Fibroblast of skin of left biceps (primary cell): ENCODE data around the gene MYO7A.

Source experiments
- DNase-seq, 2 experiments: peaks; one replicate each; pipeline ENCODE4 v3.0.0-alpha.2; 2013; ENCODE audit warnings: low read depth in 2 of 2

Gene MYO7A

GRCh38 chr11:77146261-77147035 lies 18.4 kb downstream of the MYO7A start:
- DNase-seq = no peak

GRCh38 chr11:77147036-77147315 lies 18.9 kb downstream of the MYO7A start:
- DNase-seq = no peak

DNA sequence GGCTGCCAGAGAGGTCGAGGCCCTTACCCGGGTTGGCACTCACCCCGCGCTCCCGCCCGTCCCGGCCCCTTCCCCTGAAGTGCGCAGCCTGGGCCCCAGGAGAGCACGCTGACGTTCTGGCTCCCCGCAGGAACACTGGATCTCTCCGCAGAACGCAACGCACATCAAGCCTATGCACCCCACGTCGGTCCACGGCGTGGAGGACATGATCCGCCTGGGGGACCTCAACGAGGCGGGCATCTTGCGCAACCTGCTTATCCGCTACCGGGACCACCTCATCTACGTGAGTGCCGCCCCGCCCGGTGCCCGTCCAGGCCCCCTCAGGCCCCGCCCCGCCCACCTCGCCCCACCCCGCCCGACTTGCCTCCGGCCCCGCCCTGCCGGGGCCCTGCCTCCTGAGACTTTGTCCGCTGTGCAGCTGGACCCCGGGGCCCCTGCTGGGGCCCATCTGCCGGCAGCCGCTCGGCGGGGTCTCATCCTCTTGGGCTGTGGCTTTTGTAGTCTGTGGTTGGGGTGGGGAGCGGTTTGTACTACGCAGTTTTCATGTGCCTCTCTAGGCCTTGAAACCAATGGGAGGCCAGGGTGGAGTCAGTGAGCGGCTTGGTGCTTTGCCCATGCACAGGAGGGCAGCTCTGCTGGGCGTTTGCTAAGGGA lies 19.7 kb downstream of the MYO7A start:
- no peak for DNase-seq

DNA sequence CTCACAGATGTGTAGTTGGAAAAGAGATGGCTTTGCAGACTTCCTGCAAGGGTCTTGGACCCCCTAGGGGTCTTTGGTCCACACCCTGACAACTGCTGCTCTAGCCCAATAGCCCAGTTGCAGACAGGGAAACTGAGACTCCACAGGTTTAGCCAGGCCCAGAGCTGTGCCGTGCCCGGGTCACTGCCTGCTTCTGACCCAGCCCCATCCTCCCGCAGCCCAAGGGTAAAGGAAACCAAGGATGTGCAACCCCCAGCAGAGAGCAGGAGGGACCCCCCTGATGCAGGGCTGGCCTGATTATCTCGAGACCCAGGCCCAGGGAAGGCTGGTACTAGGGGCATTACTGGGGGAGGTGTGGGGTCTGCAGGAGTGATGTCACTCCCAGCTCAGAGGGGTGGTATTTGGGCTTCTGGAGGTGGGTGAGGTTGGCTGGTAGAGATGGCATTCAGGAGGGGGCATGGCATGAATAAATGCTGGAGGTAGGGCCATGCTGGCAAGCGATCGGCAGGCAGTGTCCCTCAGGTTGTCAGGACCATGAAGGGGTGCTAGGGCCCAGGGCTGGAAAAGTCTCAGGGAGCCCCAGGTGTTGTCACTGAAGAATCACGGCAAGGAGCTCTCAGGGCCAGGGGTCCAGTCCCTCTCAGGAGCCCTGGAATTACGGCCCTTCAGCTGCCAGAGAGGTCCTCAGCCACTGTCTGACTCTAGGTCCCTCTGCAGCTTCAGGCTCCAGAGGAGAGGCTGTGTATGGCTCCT lies 21.1 kb downstream of the MYO7A start:
- no peak for DNase-seq

DNA sequence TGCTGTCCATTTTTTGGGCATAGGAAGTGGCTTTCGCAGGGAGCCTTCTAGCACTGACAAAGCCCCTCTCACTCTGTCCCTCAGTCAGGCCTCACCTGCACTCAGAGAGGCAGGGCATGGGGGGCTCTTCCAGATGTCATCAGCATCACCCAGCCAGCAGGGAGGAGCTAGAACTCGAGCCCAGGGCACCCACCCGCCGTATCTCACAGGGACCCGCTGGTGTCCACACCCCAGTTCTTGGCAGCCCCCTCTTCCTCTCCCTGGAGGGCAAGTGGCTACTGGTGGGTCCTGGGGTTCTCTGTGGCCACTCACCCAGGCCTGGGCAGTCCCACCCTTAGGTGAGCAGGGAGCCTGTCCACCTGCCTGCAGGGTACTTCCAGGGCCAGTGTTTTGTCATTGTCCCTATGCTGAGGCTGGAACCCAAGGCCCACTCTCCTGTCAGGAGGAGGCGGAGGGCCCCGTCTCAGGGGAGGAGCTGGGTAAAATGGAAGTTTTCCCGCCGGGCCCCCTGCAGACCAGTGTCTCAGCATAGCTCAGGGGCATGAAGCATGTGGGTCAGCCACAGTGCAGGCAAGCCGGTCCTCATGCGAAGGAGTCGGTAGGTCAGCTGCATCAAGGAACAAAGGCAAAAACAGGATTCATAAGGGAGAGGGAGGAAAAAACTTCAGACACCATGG lies 21.8 kb downstream of the MYO7A start:
- no peak for DNase-seq

DNA sequence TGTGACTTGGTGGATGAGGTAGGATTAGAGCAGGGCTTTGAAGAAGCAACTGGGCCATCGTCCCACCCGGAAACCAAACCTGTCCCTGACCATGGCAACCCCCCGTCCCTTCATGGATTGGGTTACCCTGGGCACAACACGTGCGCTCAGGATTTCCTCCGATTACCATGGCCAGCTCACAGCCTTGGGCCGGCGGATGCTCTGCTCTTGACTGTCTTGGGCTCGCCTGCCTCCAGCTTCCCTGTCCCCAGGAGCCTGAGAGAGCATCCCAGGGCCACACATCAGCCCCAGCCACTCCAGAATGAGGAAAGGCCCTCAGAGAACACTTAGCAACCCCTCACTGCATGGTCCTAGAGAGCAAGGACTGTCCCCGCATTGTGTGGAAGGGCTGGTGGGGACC lies 22.8 kb downstream of the MYO7A start:
- DNase-seq = no peak

DNA sequence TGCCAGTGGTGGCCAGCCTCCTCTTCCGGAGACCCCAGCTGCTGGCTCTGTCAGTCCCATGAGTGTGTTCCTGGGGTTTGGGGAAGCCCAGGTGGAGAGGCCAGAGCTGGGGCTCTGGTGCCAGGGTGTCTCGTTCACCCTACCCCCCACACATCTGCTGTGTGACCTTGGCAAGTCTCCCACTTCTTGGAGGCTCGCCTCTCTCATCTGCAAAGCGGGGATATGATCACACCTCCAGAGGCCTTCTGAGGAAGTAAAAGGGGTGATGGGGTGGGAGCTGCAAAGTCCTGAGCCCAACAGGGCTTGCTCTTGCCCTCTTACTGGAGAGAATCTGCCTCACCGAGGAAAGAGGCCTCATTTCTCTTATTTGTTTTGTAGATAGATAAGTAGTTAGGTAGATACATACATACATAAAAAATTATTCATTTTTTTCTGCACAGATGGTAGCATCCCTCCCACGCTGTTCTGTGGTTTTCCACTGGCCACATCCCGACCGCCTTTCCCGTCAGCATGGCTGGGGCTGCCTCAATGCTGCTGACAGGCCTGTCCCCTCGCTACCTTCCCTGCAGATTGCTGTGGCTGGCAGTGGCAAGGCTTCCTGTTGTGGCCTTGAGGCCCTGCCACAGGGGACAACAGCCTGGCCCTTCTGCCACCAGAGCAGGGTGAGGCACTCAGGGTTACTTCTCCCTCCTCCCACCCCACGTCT lies 23.9 kb downstream of the MYO7A start:
- DNase-seq = no peak

- DNase-seq = no peak
These were observed 24.8 kb downstream of the MYO7A start for GRCh38 chr11:77152846-77153245.

- DNase-seq = no peak
These were observed 25.5 kb downstream of the MYO7A start for GRCh38 chr11:77153276-77154185.

DNA sequence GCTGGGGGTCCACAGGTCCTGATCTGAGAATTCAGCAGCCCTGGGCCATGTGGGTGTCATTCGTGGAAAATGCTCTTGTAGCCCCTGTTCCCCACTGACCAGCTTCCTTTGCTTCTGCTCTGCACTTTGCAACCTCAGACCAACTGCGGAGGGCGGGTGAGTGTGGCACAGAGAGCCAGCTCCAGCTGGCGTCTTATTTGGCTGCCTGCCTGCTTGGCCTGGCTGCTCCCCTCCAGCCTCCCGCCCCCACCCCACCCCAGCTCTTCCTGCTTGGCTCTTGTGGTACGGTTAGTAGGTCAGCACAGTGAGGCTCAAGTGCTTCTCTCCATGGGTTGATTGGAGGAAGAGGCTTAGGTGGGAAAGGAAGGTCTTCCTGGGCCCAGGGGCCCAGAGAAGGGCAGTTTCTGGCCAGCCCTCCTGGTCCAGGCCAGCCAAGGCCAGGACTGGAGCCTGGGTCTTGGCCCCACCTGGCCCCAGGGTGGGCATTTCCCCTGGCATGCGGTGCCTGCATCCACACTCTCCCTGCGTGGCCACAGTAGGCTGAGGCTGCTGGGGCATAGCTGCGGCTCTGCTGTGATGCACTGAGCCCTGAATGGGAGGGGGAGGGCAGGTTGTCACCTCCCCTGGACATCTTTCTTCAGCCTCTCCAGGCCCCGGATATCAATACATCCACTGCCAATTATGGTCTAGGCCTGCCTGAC lies 26.5 kb downstream of the MYO7A start:
- DNase-seq = no peak

- DNase-seq = no peak
These were observed 27.0 kb downstream of the MYO7A start for GRCh38 chr11:77155082-77155475.

DNA sequence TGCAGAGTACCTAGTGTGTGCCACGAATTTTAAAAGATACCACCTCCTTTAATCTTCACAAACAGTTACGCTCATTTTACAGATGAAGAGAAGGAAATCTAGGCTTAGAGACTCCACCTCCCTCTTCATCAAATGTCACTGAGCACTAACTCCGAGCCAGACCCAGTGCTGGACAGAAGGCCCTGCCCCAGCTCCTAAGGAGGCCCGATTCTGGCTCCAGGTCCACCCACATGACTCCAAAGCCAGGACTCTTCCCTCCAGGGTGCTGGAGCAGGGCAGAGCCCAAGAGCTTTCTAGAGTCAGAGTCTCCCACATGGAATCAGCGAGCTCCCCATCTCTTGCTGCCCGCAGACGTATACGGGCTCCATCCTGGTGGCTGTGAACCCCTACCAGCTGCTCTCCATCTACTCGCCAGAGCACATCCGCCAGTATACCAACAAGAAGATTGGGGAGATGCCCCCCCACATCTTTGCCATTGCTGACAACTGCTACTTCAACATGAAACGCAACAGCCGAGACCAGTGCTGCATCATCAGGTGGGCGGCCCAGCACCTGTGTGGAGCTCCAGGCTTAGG lies 27.6 kb downstream of the MYO7A start:
- no peak for DNase-seq

GRCh38 chr11:77156396-77157195 lies 28.6 kb downstream of the MYO7A start:
- DNase-seq = no peak

- no peak for DNase-seq
These were observed 30.1 kb downstream of the MYO7A start for GRCh38 chr11:77158041-77158695.

GRCh38 chr11:77159219-77159936 lies 31.3 kb downstream of the MYO7A start:
- no peak for DNase-seq

DNA sequence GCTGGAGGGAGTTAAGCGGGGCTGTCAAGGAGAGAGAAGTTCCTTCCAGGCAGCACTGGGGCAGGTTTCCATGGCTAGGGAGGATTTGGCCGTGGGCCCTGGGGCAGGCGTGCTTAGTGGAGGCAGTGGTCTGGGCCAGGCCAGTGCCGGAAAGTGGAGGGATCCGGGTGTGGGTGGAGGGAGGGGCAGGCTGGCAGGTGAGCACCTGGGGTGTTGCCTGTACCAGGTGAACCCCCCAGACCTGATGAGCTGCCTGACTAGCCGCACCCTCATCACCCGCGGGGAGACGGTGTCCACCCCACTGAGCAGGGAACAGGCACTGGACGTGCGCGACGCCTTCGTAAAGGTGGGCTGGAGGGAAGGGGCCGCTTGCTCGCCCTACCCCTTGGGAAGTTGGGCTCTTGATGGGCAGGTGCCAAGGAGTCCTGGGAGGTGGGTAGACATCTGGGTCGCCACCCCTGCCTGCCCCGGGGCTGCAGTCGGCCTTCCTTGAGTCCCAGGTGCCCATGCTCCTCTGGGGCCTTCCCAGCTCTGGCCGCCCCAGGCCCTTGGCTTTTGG lies 32.0 kb downstream of the MYO7A start:
- DNase-seq = no peak

DNA sequence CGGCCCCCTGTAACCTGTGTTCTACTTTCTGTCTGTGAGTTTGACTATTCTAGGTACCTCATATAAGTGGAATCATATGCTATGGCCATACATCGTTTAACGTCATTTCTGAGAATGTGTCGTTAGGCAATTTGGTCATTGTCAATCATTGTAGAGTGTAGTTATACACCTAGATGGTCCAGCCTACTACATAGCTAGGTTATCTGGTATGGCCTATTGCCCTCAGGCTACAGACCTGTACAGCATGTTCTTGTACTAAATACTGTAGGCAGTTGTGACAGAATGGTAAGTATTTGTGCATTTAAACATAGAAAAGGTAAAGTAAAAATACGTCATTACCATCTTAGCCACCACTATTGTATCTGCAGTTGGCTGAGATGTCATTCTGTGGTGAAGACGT lies 35.2 kb downstream of the MYO7A start:
- no peak for DNase-seq
